GM12873 (cell line): ENCODE data around the gene ZNF396.
A peak's percentile ranks its signal among the peaks of the same experiment; 100 is the strongest.

Experiments used
- TF ChIP-seq, protein P1 (sequence below): IDR thresholded peaks from 2 replicates; pipeline ENCODE4 v1.5.1; 2012; ENCODE audit warnings: low read depth, mild to moderate bottlenecking, moderate library complexity, low read length, control low read depth; ENCODE audit not compliant: insufficient read depth; ENCODE audit errors: missing control alignments

The ZNF396 gene

DNA sequence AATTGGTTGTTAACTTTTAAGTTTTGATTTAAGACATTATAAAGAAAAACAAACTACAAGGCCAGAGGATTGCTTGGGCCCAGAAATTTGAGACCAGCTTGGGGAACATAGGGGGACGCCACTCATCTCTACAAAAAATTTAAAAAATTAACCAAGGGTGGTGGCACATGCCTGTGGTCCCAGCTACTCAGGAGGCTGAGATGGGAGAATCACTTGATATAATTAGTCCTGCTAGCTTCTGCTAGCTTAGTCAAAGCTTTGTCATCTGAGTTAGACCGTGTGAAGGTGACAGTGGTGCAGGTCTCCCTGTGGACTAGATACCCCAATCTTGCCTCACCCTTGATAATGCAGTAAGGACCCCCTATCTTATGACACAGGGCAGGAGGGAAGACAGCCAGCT, 6.0 kb upstream of the ZNF396 start:
- TF ChIP-seq, protein P1, sequence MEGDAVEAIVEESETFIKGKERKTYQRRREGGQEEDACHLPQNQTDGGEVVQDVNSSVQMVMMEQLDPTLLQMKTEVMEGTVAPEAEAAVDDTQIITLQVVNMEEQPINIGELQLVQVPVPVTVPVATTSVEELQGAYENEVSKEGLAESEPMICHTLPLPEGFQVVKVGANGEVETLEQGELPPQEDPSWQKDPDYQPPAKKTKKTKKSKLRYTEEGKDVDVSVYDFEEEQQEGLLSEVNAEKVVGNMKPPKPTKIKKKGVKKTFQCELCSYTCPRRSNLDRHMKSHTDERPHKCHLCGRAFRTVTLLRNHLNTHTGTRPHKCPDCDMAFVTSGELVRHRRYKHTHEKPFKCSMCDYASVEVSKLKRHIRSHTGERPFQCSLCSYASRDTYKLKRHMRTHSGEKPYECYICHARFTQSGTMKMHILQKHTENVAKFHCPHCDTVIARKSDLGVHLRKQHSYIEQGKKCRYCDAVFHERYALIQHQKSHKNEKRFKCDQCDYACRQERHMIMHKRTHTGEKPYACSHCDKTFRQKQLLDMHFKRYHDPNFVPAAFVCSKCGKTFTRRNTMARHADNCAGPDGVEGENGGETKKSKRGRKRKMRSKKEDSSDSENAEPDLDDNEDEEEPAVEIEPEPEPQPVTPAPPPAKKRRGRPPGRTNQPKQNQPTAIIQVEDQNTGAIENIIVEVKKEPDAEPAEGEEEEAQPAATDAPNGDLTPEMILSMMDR: no peak

DNA sequence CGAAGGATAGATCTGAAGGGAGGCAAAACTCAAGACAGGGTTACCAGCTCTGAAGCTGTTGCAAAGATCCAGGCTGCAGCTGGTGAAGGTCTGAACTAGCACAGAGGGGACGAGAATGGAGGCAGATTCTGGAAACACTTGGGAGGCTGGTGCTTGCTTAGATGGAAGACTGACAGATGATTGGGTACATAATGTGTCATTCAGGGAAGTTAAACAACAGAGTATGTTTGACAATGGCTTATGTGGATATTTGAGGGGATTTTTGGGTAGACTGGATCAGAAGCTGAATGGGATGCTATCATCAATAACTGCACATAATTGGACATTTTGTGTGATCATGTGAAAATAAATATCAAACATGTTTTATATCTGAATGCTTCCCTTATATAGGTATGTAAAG, 2.3 kb upstream of the ZNF396 start:
- TF ChIP-seq, protein P1: no peak

DNA sequence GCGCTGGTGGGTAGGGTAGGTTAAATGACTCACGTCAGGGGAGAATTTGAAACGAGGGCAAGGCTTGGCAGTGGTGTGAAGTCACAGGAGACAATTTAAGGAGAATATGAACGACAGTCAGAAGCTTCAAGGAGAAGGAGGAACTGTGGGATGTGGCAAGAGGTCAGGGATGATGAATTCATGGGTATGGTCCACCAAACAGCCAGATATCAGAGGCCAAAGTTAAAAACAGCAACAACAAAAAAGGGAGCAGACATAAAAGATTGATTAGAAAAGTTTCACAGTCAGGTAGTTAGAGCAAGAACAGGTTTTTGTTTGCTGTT, 1.4 kb upstream of the ZNF396 start:
- TF ChIP-seq, protein P1: no peak

DNA sequence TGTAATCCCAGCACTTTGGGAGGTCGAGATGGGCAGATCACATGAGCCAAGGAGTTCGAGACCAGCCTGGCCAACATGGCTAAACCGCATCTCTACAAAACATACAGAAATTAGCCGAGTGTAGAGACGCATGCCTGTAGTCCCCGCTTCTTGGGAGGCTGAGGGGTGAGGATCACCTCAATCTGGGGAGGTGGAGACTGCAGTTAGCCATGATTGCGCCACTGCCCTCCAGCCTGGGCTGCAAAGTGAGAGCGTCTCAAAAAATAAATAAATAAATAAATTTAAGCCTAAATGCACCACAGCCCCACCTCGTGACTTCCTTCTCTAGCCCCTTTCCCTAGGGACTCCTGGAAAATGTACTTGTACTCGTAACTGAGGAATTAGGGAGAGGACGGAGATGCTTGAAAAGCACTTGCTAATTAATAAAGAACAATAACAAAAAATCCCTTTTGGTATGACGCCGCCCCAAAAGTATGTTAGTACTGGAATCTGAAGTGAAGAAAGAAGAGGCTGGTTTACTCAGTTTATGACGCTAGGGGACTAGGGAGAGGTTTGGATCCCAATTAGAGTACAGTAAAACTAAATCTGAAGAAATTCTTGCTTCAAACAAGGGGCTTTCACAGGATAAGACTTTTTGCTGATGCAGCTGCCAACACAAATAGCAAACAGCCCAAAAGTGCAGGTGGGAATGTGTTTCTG, 887 bp upstream of the ZNF396 start:
- TF ChIP-seq, protein P1: no peak

DNA sequence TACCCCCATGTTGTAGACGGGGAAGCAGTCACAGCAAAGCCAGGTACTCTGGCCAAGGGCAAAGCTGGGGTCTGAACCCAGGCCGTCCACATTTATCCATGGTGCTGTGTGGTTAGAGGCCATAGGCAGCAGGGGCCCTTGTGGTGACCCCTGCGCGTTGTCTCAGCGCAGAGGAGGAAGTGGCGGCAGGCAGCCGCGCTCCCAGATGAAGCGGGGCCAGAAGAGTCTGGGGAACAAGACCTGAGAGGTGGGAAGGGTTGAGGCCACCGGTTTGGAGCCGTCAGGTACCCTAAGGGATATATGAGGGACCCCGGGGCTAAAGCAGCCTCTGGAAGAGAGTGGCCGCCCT, 770 bp downstream of the ZNF396 start:
- TF ChIP-seq, protein P1: peak; percentile 12

DNA sequence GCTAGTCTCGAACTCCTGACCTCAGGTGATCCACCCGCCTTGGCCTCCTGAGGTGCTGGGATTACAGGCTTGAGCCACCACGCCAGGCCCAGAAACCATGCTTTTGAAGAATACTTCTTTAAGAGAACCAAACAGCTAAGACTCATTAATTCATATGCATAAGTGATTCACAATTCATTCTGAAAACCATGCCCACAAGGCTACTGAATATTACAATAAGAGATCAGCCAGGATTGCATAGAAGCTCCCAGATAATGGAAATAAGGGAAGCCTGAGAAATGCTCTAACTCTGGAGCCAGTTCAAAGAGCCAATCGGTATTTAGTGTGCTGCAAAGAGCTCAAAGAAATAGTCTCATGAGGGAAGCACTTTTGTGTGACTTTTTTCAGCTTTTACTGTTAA, 2.4 kb downstream of the ZNF396 start:
- TF ChIP-seq, protein P1: no peak

DNA sequence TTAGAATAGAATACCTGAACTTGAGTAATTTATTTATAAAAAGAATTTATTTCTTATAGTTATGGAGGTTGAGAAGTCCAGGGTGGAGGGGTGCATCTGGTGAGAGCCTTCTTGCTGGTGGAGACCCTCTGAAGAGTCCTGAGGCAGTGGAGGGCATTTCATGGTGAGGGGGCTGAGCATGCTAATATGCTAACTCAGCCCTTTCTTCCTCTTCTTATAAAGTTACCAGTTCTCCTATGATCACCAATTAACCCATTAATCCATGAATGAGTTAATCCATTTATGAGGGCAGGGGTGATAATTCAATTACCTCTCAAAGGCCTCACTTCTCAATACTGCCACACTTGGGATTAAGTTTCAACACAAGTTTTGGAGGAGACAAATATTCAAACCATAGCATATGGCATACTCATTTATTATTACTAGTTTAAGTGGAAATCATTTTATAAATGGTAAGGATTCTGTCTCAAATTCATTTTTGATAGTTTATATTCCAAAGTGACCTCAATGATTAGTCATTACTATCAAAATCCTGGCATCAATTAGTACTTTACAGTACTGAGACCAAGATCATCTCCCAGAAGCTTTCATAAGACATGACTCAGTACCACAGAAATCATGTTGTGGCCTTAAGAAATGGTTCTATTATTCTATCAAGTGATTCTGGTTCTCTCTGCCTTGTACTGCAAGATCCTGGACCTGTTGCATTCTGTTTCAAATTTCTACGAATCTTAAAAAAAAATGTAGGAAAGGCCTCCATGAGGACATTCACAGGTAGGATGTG, 5.5 kb downstream of the ZNF396 start:
- TF ChIP-seq, protein P1: no peak
